Measurements from ENCODE around the gene ACADM.
"Not testable (repeated sequence)": the region's sequence is repeated elsewhere in the genome, so short reads cannot be mapped to it uniquely, and the experiment has no call there.

Gene ACADM

GRCh38 chr1:75724472-75725022 lies at the start of gene ACADM:
ACADM (plus strand) TSS chr1:75724709; CDS start chr1:75724788, 79 bp downstream.
- peak; percentile 80 for DNase-seq (ENCODE audit: low read depth)

DNA sequence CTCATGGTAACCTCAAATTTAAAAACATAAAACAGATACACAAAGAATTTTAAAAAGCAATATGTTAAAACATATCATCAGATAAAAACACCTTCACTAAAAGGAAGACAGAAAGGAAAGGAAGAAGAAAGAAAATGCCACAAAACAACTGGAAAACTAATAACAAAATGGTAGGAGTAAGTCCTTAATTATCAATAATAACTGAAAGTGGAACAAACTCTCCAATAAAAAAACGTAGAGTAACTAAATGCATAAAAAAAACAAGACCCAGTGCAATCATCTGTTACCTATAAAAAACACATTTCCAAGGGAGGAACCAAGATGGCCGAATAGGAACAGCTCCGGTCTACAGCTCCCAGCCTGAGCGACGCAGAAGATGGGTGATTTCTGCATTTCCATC lies 47.1 kb upstream of the ACADM start:
- no peak for DNase-seq (ENCODE audit: low read depth)

DNA sequence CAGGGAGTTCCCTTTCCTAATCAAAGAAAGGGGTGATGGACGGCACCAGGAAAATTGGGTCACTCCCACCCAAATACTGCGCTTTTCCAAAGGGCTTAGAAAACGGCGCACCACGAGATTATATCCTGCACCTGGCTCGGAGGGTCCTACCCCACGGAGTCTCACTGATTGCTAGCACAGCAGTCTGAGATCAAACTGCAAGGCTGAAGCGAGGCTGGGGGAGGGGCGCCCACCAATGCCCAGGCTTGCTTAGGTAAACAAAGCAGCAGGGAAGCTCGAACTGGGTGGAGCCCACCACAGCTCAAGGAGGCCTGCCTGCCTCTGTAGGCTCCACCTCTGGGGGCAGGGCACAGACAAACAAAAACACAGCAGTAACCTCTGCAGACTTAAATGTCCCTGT lies 46.5 kb upstream of the ACADM start:
- not testable (repeated sequence) for DNase-seq (ENCODE audit: low read depth)

DNA sequence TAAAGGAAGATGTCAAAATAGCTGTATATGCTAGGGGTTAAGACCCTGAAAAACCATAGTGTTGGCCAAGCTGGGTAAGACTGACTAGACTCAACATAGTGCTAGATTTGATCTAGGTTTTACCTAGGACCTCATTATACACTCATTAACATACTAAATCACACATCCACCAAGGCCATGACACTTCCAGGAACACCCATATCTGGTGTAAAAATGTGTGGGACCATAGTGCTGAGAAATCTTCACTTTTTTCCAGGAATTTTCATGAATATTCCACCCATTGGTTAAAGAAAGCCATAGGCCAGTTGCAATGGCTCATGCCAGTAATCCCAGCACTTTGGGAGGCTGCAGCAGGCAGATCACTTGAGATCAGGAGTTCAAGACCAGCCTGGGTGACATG lies 34.0 kb upstream of the ACADM start:
- no peak for DNase-seq (ENCODE audit: low read depth)

DNA sequence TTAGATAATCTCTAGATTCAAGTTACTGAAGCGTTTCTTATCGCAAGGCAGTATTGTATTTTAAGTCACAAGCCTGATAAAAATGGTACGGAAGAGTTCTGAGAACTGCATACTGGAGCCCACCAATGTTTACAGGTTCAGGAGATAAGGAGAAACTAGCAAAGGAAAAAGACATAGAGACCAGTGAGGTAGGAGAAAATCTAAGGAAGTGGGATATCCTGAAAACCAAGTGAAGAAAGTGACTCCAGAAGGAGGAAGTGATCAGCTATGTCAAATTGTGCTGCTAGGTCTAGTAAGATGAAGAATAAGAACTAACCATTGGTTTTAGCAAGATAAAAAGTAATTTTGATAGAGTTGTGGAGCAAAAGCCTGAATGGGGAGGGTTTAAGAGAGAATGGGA lies 31.0 kb upstream of the ACADM start:
- no peak for DNase-seq (ENCODE audit: low read depth)

DNA sequence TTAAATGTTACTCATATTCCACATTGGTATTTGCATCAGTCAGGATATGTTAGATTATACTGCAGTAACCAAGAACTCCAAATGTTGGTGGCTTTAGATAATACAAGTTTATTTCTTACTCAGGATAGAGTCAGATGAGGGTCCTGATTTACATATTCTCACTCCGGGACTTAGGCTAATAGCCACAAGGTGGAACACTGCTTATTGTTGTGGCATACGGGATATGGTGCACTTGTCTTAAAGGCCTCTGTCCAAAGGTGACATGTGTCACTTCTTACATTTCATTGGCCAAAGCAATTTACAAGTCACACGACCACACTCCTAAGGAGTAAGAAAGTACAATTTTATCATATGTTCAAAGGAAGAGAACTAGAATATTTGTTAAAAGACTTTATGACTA lies 28.5 kb upstream of the ACADM start:
- no peak for DNase-seq (ENCODE audit: low read depth)

GRCh38 chr1:75707191-75707590 lies 17.3 kb upstream of the ACADM start:
- DNase-seq (ENCODE audit: low read depth): no peak

DNA sequence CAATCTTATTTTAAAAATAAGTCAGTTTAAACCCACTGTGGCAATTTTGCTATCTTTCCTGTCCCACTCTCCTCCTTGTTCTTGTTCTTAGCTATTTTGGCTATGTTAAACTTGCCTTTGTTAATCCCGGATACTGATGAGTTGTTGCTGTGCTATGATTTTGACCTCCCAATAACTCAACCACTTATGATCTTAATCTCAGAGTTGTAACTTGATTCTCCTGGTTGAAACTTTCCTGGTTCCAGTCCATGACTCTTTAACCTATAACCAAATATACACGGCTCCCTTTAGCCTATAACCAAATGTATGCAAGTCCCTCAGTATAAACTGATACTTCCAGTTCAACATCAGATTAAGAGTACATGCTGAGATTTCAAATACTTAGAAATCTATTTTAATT lies 15.6 kb upstream of the ACADM start:
- no peak for DNase-seq (ENCODE audit: low read depth)

DNA sequence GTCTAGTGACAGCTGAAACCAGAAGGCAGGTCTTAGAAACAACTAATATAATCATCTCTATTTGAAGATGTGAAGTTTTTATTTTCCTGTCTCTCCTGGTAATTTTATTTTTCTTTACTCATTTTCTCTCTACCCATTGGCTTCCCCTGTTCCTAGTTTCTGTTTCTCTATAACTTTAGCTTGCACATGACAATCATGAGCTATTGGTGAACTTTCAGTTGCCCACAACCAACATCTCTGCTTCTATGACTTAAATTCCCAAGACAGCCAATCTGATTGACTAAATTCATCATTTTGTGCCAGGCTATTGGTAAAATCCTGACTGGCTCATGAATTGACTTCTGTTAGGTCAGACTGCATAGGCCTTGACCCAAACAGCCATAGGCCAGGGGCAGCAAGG lies 13.7 kb upstream of the ACADM start:
- DNase-seq (ENCODE audit: low read depth): no peak

GRCh38 chr1:75711846-75712245 lies 12.7 kb upstream of the ACADM start:
- DNase-seq (ENCODE audit: low read depth): no peak

GRCh38 chr1:75712306-75712705 lies 12.2 kb upstream of the ACADM start:
- no peak for DNase-seq (ENCODE audit: low read depth)

- no peak for DNase-seq (ENCODE audit: low read depth)
These were observed 4.7 kb upstream of the ACADM start for GRCh38 chr1:75719810-75720209.

DNA sequence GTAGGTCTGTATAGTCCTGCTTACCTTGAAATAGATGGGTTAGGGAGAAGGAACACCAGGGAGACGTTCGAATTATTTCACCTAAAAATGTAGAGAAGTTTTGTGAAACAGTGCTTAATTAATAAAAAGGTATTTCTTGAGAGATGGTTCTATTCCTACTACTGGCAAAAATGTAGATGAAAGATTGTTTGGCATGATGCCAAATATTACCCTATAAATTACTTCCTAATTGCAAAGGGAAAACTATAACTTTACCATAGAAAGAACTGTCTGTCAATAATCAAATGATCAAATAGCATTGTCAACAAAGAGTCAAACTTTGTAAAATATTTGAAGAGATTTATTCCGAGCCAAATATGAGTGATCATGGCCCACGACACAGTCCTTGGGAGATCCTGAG lies 4.2 kb upstream of the ACADM start:
- DNase-seq (ENCODE audit: low read depth): no peak

DNA sequence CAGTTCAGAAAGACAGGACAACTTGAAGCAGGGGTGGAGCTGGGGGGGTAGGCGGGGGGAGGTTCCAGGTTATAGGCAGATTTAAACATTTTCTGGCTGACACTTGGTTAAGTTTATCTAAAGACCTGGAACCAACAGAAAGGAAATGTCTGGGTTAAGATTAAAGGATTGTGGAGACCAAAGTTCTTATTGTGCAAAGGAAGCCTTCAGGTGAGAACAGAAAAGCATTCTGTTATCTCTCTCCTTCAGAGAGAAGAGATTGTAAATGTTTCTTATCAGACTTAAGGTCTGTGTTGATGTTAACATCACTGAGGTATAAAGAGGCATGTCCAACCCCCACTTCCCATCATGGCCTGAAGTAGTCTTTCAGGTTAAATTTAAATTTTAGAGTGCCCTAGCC lies 3.7 kb upstream of the ACADM start:
- DNase-seq (ENCODE audit: low read depth): no peak

GRCh38 chr1:75722246-75722645 lies 2.3 kb upstream of the ACADM start:
- not testable (repeated sequence) for DNase-seq (ENCODE audit: low read depth)

- DNase-seq (ENCODE audit: low read depth): no peak
These were observed 1.5 kb upstream of the ACADM start for GRCh38 chr1:75722966-75723365.

DNA sequence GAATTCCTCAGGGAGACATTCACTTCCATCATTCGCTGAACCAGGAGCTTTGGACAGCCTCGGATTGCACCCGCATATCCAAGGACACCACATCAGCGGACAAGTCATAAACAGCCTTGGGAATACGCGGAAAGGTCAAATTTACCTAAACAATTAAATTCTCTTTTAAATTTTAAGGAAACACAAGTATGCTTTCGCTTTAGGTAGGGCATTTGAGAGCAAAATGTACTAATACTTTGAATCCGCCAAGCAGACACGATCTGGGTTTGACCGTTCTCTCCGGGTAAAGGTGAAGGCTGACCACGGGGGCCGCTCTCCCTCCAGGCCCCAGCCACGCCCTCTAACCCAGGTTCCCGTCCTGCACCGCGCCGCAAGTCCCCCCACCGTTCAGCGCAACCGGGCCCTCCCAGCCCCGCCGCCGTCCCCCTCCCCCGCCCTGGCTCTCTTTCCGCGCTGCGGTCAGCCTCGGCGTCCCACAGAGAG lies 479 bp upstream of the ACADM start:
- DNase-seq (ENCODE audit: low read depth): peak; percentile 58

DNA sequence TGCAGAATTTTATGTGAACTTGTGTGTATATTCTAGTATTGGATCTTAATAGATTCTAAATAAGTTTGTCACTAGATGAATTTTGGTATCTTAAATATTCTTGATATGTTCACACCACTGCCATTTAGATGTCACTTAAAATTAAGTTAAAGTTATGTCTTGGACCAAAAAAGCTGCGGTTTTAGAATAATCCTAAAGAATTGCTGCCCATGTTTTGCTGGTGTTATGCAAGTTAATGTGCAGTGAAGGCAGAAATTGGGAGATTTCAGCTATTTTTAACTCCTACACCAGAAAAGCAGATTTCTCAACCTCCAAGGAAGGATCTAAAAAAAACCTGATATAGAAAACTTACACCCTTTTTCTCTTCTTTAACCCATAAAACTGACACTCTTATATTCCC lies 757 bp downstream of the ACADM start:
- DNase-seq (ENCODE audit: low read depth): no peak

- DNase-seq (ENCODE audit: low read depth): no peak
These were observed 1.4 kb downstream of the ACADM start for GRCh38 chr1:75725861-75726361.

- DNase-seq (ENCODE audit: low read depth): no peak
These were observed 3.1 kb downstream of the ACADM start for GRCh38 chr1:75727571-75727970.

DNA sequence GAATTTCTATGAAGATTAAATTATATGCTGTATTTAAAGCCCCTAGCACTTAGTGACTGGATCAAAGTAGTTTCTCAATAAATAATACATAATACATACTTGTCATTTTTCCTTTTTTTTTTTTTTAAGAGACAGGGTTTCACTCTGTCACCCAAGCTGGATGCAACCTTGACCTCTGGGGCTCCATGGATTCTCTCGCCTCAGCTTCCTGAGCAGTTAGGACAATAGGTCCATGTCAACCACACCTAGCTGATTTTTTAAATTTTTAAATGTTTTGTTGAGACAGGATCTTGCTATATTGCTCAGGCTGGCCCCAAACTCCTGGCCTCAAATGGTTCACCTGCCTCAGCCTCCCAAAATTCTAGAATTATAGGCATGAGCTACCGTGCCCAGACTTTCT lies 5.9 kb downstream of the ACADM start:
- no peak for DNase-seq (ENCODE audit: low read depth)

DNA sequence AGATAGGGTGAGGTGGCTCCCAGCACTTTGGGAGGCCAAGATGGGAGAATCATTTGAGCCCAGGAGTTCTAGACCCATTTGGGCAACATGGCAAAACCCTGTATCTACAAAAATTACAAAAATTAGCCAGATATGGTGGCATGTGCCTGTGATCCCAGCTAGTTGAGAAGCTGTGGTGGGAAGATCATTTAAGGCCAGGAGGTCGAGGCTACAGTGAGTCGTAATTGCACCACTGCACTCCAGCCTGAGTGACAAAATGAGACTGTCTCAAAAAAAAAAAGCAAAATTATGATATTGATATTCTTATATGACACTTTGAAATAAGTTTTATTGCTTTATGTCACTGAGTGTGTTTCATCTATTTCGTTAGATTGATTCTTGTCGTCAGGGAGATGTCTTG lies 7.4 kb downstream of the ACADM start:
- DNase-seq (ENCODE audit: low read depth): no peak

DNA sequence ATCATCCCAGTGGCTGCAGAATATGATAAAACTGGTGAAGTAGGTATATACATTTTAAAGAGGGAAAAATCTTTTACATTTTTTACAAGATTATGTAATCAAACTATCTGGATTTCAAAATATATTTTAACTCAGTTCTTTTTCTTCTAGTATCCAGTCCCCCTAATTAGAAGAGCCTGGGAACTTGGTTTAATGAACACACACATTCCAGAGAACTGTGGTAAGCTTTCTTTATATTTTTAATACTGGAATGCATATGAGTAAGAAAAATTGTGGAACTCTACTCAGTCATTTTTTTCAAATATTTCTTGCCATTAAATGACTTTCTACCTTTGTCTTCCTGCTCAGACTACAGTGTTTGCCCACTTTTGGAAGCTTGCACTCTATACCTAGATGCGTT lies 8.2 kb downstream of the ACADM start:
- no peak for DNase-seq (ENCODE audit: low read depth)

DNA sequence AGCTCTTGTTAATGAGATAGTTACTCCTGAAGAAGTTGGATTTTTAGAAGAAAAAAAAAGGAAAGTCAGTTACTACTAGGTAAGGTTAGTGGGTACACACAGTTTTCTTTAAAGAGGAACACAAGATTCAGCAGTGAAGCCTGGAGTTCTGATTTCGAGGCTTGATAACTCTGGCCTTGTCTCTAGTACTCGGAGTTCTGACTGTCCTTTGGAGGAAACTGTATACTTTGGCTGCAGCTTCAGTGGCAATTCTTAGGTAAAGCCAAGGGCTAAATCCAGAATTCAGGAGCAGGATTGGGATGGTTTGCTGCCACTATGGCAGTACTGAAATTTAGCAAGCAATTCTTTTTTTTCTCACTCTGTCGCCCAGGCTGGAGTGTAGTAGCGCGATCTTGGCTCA lies 9.2 kb downstream of the ACADM start:
- no peak for DNase-seq (ENCODE audit: low read depth)

- no peak for DNase-seq (ENCODE audit: low read depth)
These were observed 11.5 kb downstream of the ACADM start for GRCh38 chr1:75736016-75736415.

Data from activated T-helper 9 cell treated with anti-CD3 and anti-CD28 coated beads, Interleukin-2, amount 50 U/mL, for 16 hours (primary cell).